ENCODE results near the gene ARRDC1.

- TF ChIP-seq, protein P1, sequence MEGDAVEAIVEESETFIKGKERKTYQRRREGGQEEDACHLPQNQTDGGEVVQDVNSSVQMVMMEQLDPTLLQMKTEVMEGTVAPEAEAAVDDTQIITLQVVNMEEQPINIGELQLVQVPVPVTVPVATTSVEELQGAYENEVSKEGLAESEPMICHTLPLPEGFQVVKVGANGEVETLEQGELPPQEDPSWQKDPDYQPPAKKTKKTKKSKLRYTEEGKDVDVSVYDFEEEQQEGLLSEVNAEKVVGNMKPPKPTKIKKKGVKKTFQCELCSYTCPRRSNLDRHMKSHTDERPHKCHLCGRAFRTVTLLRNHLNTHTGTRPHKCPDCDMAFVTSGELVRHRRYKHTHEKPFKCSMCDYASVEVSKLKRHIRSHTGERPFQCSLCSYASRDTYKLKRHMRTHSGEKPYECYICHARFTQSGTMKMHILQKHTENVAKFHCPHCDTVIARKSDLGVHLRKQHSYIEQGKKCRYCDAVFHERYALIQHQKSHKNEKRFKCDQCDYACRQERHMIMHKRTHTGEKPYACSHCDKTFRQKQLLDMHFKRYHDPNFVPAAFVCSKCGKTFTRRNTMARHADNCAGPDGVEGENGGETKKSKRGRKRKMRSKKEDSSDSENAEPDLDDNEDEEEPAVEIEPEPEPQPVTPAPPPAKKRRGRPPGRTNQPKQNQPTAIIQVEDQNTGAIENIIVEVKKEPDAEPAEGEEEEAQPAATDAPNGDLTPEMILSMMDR (IDR thresholded peaks at IDR 0.05; ENCODE audit: insufficient read depth, low read length) = no peak
- TF ChIP-seq GABPA (IDR thresholded peaks at IDR 0.05; ENCODE audit: low read depth) = no peak
Observed at GRCh38 chr9:137603879-137604278, 1.6 kb upstream of the ARRDC1 start.

Measured in HL-60 (cell line).